ENCODE results near the gene ADGRV1. TPM values are rescaled to one million over a fixed set of nuclear protein-coding genes. Genes with fewer than 3 reads are reported as not detected.
A peak's percentile ranks its signal among the peaks of the same experiment; 100 is the strongest.

Gene ADGRV1
- polyA plus RNA-seq, 1 of the 3 experiments (the other 2 are of a cell fraction): 0.23 TPM

DNA sequence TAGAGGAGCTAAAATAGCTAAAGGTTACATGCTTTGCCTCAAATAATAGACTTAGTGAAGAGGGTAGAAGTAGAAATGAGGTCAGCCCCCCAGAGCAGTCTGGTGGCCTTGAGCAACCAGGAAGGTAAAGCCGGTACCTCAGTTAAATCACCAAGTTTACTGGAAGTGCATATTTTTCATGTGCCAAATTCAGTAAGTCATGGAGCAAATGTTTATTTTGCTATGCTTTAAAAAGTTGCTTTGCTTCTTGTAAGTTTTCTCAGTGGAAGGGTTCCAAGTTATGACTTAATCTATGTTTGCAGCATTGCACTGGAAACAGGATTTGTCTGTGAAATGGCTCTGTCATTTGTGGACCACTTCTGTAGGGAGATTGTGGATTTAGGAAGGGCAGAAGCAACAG lies 567.9 kb downstream of the ADGRV1 start (continued):
- peak; percentile 48; the same call in 1 of the 2 replicates for TF ChIP-seq NFIC (IDR thresholded peaks at IDR 0.05; ENCODE audit: borderline replicate concordance)

DNA sequence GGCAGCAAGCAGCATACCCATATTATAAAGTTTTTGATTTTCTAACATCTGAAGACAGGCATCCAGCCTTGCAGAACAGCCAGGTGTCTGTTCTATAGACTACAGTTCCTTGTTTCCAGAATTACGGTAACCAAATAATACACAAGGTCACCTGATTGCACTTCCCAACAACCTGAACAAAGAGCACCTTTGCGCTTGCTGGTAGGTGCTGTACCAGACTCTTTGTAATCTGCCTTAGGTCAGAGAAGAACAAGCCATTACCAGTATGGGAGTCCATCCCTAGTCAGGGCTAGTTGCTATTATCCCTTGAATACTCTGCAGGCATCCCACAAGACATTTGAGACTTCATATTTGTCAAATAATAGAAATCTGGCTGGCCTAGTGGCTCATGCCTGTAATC lies 568.3 kb downstream of the ADGRV1 start:
- Histone ChIP-seq H4K20me1 (ENCODE audit: insufficient read depth) (no peaks in the 10 kb centered on the region), H3F3A (replicated peaks; ENCODE audit: insufficient read depth) (peaks cover 3% of the 10 kb centered on the region), H3K27ac (ENCODE audit: low read depth in 2 of 2, low read length in 1 of 2) (peak overlapping the region; percentile 11 to 67; a peak in 1 of 4 replicates), H3K9ac (peak overlapping the region; percentile 9; the same call in 1 of the 2 replicates), H3K4me1 (ENCODE audit: control insufficient read depth in 1 of 2, insufficient read depth in 2 of 2, low read depth in 1 of 2, low read length in 1 of 2) (peaks cover 3 to 63% of the 10 kb centered on the region in 2 experiments), H3K9me3 (no peaks in the 10 kb centered on the region), H2AFZ (ENCODE audit: low read depth) (no peak overlapping the region), H3K4me3 (ENCODE audit: low read depth in 2 of 2, low read length in 1 of 2) (no peak overlapping the region), H3K36me3 (replicated peaks in 1 of 2; ENCODE audit: control insufficient read depth in 1 of 2, insufficient read depth in 2 of 2, low read length in 1 of 2) (no peaks in the 10 kb centered on the region), H3K27me3 (ENCODE audit: insufficient read depth) (no peaks in the 10 kb centered on the region), H3K79me2 (ENCODE audit: insufficient read depth) (no peaks in the 10 kb centered on the region), H3K4me2 (peak overlapping the region; percentile 48), H3K9me2 (no peaks in the 10 kb centered on the region)
- CTCF ChIA-PET: no interaction called here
- WGBS (ENCODE audit: low lambda C conversion rate): 93% methylated on average over 2 of the region's 2 CpGs
- TF ChIP-seq MEF2A (IDR thresholded peaks at IDR 0.05; ENCODE audit: borderline replicate concordance, low read depth) (no peak), EZH2phosphoT487 (IDR thresholded peaks at IDR 0.05; ENCODE audit: borderline replicate concordance, low read depth) (no peak), MXI1 (IDR thresholded peaks at IDR 0.05; ENCODE audit: low read depth, low read length) (no peak), CHD2 (IDR thresholded peaks at IDR 0.05; ENCODE audit: low read length, partially characterized antibody) (no peak)
- TF ChIP-seq, protein P1, sequence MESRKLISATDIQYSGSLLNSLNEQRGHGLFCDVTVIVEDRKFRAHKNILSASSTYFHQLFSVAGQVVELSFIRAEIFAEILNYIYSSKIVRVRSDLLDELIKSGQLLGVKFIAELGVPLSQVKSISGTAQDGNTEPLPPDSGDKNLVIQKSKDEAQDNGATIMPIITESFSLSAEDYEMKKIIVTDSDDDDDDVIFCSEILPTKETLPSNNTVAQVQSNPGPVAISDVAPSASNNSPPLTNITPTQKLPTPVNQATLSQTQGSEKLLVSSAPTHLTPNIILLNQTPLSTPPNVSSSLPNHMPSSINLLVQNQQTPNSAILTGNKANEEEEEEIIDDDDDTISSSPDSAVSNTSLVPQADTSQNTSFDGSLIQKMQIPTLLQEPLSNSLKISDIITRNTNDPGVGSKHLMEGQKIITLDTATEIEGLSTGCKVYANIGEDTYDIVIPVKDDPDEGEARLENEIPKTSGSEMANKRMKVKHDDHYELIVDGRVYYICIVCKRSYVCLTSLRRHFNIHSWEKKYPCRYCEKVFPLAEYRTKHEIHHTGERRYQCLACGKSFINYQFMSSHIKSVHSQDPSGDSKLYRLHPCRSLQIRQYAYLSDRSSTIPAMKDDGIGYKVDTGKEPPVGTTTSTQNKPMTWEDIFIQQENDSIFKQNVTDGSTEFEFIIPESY (IDR thresholded peaks at IDR 0.05; ENCODE audit: borderline replicate concordance, low read depth): no peak
- POLR2A ChIA-PET: interaction anchor here (0.9 kb wide), 1 partner anchor 256 kb away, joined by 4 read pairs; no protein-coding TSS in a partner anchor
- no peak for DNase-seq

DNA sequence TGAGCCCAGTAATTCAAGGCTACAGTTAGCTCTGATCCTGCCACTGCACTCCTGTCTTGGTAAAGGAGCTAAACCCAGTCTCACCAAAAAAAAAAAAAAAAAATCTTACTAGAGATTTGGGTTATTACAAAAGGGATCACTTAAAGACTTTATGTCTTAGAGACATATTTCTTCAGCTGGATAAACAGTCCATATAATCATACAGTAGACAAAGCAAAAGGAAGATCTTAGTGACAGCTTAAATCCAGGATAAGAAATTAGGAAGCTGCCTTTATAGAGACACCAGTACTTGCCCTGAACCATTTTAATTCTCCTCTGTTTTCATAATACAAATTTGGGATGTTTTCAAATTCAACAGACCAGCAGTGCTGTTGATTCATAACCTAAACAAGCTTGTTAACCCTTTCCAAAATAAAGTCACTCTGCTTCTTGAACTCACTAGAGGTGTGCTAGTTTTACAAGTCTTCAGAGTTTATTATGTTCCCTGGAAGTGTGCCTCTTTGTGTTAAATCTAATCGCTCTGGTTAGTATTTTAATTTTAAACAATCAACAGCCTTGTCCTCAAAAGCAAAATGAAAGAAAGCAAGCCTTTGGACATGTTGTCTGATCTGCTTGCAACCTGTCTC lies 569.0 kb downstream of the ADGRV1 start:
- peaks cover 3 to 63% of the 10 kb centered on the region in 2 experiments for H3K4me1 ChIP-seq (ENCODE audit: control insufficient read depth in 1 of 2, insufficient read depth in 2 of 2, low read depth in 1 of 2, low read length in 1 of 2)
- POLR2A ChIA-PET: interaction anchor here (0.9 kb wide), 2 partner anchors 253 to 255 kb away, joined by 4 read pairs; no protein-coding TSS in a partner anchor
- H2AFZ ChIP-seq (ENCODE audit: low read depth): peak overlapping the region; percentile 24; the same call in 1 of the 2 replicates
- H3F3A ChIP-seq (replicated peaks; ENCODE audit: insufficient read depth): peaks cover 3% of the 10 kb centered on the region
- TF ChIP-seq FOSL2 (IDR thresholded peaks at IDR 0.05; ENCODE audit: borderline replicate concordance, low read depth) (no peak), SMC3 (IDR thresholded peaks at IDR 0.05; ENCODE audit: low read depth, low read length) (no peak), RXRA (IDR thresholded peaks at IDR 0.05; ENCODE audit: borderline replicate concordance, low read depth) (no peak)
- CTCF ChIA-PET: interaction anchor here (0.6 to 1.4 kb wide), 2 partner anchors 14 to 18 kb away, joined by 3 read pairs; no protein-coding TSS in a partner anchor
- H3K9ac ChIP-seq: 0 out of 2 replicates have a peak overlapping the region, but pooled peaks have one; percentile 1
- H3K27me3 ChIP-seq (ENCODE audit: insufficient read depth): no peaks in the 10 kb centered on the region
- H3K79me2 ChIP-seq (ENCODE audit: insufficient read depth): no peaks in the 10 kb centered on the region
- no peaks in the 10 kb centered on the region for H3K9me2 ChIP-seq
- H3K4me3 ChIP-seq (ENCODE audit: low read depth in 2 of 2, low read length in 1 of 2): no peak overlapping the region
- H3K27ac ChIP-seq (ENCODE audit: low read depth in 2 of 2, low read length in 1 of 2): peak overlapping the region in 1 of 2 experiments; percentile 67; a peak in 1 of 4 replicates
- no peaks in the 10 kb centered on the region for H3K36me3 ChIP-seq (replicated peaks in 1 of 2; ENCODE audit: control insufficient read depth in 1 of 2, insufficient read depth in 2 of 2, low read length in 1 of 2)
- H4K20me1 ChIP-seq (ENCODE audit: insufficient read depth): no peaks in the 10 kb centered on the region
- no peaks in the 10 kb centered on the region for H3K9me3 ChIP-seq
- DNase-seq: no peak
- 69% methylated on average over 1 of the region's 1 CpG for WGBS (ENCODE audit: low lambda C conversion rate)
- H3K4me2 ChIP-seq: peak overlapping the region; percentile 48

Data from SK-N-SH (cell line).